Esophagus squamous epithelium (tissue), 5 donors: Measurements from ENCODE around the gene ITIH6. TPM values are rescaled to one million over a fixed set of nuclear protein-coding genes. Genes with fewer than 3 reads are reported as not detected.

ENCODE experiments used
- DNase-seq: peaks from one replicate; lab custom pipeline; 2025; lab: John Stamatoyannopoulos, UW
- H3K27ac ChIP-seq, 4 donors: fragments of 200-600 bp; sonication (generic); one replicate each; pipeline ENCODE4 v1.5.1; 2016 to 2019; ENCODE audit warnings: mild to moderate bottlenecking in 1 of 4
- H3K27me3 ChIP-seq, 4 donors: fragments of 200-600 bp; sonication (generic); 1 replicate in 3 of 4; 2 replicates in 1 of 4; pipeline versions ENCODE4 v1.5.1 to v1.6.0; 2017 to 2021; ENCODE audit warnings: antibody characterized with exemption in 1 of 4
- H3K36me3 ChIP-seq, 3 donors: fragments of 200-600 bp; sonication (generic); one replicate each; pipeline ENCODE4 v1.5.1; 2016 to 2019
- H3K4me1 ChIP-seq, 3 donors: fragments of 200-600 bp; sonication (generic); one replicate each; pipeline ENCODE4 v1.5.1; 2017 to 2019
- H3K4me3 ChIP-seq, 4 donors: fragments of 200-600 bp; sonication (generic); 1 replicate in 3 of 4; 2 replicates in 1 of 4; pipeline ENCODE4 v1.5.1; 2016 to 2019; ENCODE audit warnings: mild to moderate bottlenecking in 2 of 4, moderate library complexity in 1 of 4
- H3K9me3 ChIP-seq, 3 donors: fragments of 200-600 bp; sonication (generic); one replicate each; pipeline ENCODE4 v1.5.1; 2016 to 2019
- CTCF ChIP-seq, 6 experiments: fragments of 450-650 bp in 4 of 6; fragments of 200-600 bp in 2 of 6; sonication (generic) in 2 of 6; IDR thresholded peaks; one replicate each; pipeline ENCODE4 v1.5.1; 2016 to 2019; ENCODE audit warnings: antibody characterized with exemption in 6 of 6, mild to moderate bottlenecking in 4 of 6, moderate library complexity in 4 of 6
- POLR2A ChIP-seq, 4 donors: fragments of 450-650 bp; IDR thresholded peaks; one replicate each; pipeline ENCODE4 v1.6.1; 2017; ENCODE audit warnings: antibody characterized with exemption in 4 of 4, mild to moderate bottlenecking in 4 of 4, moderate library complexity in 3 of 4
- WGBS, 2 donors: methylation state at CpG; one replicate each; pipeline ENCODE4 v1.1.5; 2018; 5-methylcytosine and 5-hydroxymethylcytosine counted together
- intact Hi-C: fragments of 100-400 bp; cut with DNase I; formaldehyde crosslinking; loops from one replicate; pipeline ENCODE4 v1.15.0; 2022
- small RNA-seq, 4 donors: library from RNA; depleted of rRNA; stranded (forward); fragments of <200 nt; gene quantifications; one replicate each; pipeline ENCODE3, GENCODE V24; 2016
- total RNA-seq, 4 donors: library from RNA; depleted of rRNA; stranded (reverse); fragments of >200 nt; gene quantifications; one replicate each; pipeline ENCODE4 v1.1.0, GENCODE V29; 2016
- donor health status: DM: yes; HTN: yes; CAD: no.

ITIH6 gene
- total RNA-seq, 4 donors from 2014 or later: not detected

DNA sequence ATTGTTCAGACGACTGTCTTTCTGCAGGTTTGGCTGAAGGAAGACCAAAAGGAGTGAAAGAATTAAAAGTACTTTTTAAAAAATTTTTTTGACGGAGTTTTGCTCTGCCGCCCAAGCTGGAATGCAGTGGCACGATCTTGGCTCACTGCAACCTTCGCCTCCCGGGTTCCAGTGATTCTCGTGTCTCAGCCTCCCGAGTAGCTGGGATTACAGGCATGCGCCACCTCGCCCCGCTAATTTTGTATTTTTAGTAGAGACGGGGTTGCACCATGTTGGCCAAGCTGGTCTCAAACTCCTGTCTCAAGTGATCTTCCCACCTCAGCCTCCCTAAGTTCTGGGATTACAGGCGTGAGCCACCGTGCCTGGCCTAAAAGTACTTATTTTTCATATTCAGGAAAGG is 86.3 kb downstream of the ITIH6 start:
- Histone ChIP-seq H3K4me3 (no peak overlapping the region), H3K27me3 (no peaks in the 10 kb centered on the region), H3K9me3 (no peaks in the 10 kb centered on the region), H3K4me1 (no peaks in the 10 kb centered on the region), H3K36me3 (no peaks in the 10 kb centered on the region), H3K27ac (no peak overlapping the region)
- intact Hi-C loops: no loop called here
- DNase-seq: no peak
- WGBS, 2 donors: 80 to 94% methylated on average over 8 to 11 of the region's 14 CpGs
- TF ChIP-seq POLR2A (IDR thresholded peaks at IDR 0.05): no peak
- TF ChIP-seq CTCF (IDR thresholded peaks at IDR 0.05): no peak

DNA sequence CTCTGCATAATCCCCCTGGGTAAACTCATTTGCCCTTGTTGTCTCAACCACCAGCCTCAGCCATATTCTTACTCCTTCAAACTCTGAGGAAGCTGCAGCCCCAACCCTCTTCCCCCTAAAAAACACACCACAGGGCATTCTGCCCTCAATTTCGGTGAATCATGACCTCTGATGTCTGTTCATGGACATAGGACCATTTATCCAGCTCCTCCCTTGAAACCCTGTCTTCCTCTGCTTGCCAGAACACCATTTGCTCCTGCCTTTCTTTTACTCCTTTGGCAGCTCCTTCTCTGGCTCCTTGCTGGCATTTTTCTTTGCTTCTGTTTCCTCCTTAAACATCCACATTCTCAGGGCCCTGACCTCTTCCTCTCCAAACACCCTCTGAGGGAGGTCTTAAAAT is 87.1 kb downstream of the ITIH6 start:
- no peak overlapping the region for H3K27ac ChIP-seq
- intact Hi-C loops: no loop called here
- no peaks in the 10 kb centered on the region for H3K9me3 ChIP-seq
- no peaks in the 10 kb centered on the region for H3K36me3 ChIP-seq
- TF ChIP-seq CTCF (IDR thresholded peaks at IDR 0.05) (no peak), POLR2A (IDR thresholded peaks at IDR 0.05) (no peak)
- 7 to 60% methylated on average over 1 of the region's 1 CpG for WGBS, 2 donors
- H3K4me1 ChIP-seq: no peaks in the 10 kb centered on the region
- DNase-seq: no peak
- no peak overlapping the region for H3K4me3 ChIP-seq
- no peaks in the 10 kb centered on the region for H3K27me3 ChIP-seq

- DNase-seq: no peak
- TF ChIP-seq POLR2A (IDR thresholded peaks at IDR 0.05) (no peak), CTCF (IDR thresholded peaks at IDR 0.05) (no peak)
- no peak overlapping the region for H3K27ac ChIP-seq
- no peaks in the 10 kb centered on the region for H3K9me3 ChIP-seq
- intact Hi-C loops: no loop called here
- H3K4me1 ChIP-seq: no peaks in the 10 kb centered on the region
- H3K36me3 ChIP-seq: no peaks in the 10 kb centered on the region
- 18% methylated on average over 1 of the region's 2 CpGs; no CpG with 5 or more reads in 1 of the 2 donors for WGBS, 2 donors
- H3K4me3 ChIP-seq: no peak overlapping the region
- H3K27me3 ChIP-seq: no peaks in the 10 kb centered on the region
These were observed 89.7 kb downstream of the ITIH6 start for GRCh38 chrX:54708404-54708803.

Small RNA genes lying within 50 kb of the gene (small RNA-seq; reads per million reads assigned to genes)
- gene AL049732.1: 0 reads per million in 4 donors
- 27.5 to 66.1 (median 37.3) reads per million in 4 donors for gene SNORA11

Other genes with a start within 250 kb of the ITIH6 start
- gene MAGED2, start 9.5 kb upstream of the ITIH6 start, total RNA-seq: 10 to 100 TPM; 36.3 to 88.3 (median 65.8) TPM
- 10 to 100 TPM in 1 of 4 donors, 1 to 10 TPM in 2, under 1 TPM in 1; 0.70 to 44.4 (median 6.1) TPM for gene TRO, start 122.6 kb upstream of the ITIH6 start, total RNA-seq
- gene PFKFB1, start 195.9 kb upstream of the ITIH6 start, total RNA-seq: not detected
- gene APEX2, start 202.1 kb upstream of the ITIH6 start, total RNA-seq: 10 to 100 TPM; 11.4 to 16.7 (median 13.5) TPM
- not detected for gene ALAS2, start 232.7 kb upstream of the ITIH6 start, total RNA-seq